Measurements from ENCODE around the gene GAPT.

The GAPT gene

GRCh38 chr5:58491216-58491892 is at the start of gene GAPT:
GAPT (plus strand) TSS chr5:58491435; CDS start chr5:58494537, 3,102 bp downstream.
- H3K27ac ChIP-seq: no peak within 1 kb of the TSS
- DNase-seq (ENCODE audit: low read depth, low spot score): no peak

DNA sequence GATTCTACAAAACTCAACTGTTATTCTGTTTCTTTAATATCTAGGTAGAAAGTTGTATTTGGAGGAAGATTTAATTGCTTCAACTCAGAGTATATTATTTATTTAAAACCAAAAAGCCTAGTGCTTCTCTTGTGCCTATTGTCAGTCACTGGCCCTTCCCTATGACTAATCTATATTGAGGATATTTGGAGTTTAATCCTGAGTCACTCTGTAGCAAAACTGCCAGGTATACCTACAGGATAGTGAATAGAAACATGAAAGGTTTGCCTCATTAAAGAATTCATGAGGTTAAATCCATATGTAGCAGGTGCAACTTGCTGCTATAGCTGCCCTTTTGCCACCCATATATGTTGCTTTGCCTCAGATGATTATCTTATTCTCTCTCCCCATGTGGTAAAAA is 46.4 kb upstream of the GAPT start:
- H3K27ac ChIP-seq: peak overlapping the region; percentile 20
- no peak for DNase-seq (ENCODE audit: low read depth, low spot score)

DNA sequence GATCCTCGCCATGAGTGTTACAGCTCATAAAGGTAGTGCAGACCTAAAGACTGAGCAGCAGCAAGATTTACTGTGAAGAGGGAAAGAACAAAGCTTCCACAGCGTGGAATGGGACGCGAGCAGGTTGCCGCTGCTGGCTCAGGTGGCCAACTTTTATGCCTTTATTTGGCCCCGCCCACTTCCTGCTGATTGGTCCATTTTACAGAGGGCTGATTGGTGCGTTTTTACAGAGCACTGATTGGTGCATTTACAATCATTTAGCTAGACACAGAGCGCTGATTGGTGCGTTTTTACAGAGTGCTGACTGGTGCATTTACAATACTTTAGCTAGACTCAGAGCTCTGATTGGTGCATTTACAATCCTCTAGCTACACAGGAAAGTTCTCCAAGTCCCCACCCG is 45.2 kb upstream of the GAPT start:
- no peak for DNase-seq (ENCODE audit: low read depth, low spot score)
- H3K27ac ChIP-seq: no peak overlapping the region

DNA sequence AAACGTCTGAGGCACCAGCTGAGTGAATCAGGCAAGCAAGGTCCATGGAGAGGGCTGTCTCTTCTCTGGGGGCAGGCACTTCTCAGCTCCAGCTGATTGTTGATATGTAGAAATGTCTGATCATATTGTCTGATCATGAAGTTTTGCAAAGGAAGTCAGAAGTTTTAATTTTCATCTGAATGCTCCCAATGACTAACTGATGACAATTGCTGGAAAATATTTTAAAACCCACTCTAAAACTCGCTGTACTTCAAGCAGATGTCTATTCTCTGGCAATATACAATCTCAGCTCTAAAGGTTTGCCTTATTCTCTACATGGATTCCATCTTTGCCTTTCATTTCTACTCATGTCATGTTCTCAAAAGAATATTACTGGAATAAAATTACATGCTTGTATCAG is 44.0 kb upstream of the GAPT start:
- no peak for DNase-seq (ENCODE audit: low read depth, low spot score)
- H3K27ac ChIP-seq: no peak overlapping the region

DNA sequence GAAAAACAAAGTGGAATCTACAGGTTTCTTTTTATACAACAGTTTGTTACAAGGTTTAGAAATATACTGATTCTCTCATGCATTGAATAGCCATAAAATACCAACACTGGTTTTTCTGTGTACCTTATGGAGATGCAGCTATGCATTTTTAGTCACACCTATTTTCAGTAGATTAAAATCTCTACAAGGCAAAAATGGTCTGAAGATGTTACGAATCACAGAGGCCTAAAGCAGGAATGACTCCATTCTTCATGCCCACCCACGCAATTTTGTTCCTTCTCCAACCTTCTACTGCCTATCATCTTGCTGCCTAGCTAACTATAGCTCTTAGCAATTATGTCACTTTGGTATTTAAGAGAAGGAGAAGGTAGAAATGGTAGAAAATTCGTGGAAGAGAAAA is 41.2 kb upstream of the GAPT start:
- H3K27ac ChIP-seq: peak overlapping the region; percentile 91
- no peak for DNase-seq (ENCODE audit: low read depth, low spot score)

GRCh38 chr5:58450811-58451629 is 40.2 kb upstream of the GAPT start:
- DNase-seq (ENCODE audit: low read depth, low spot score): no peak
- peak overlapping the region; percentile 91 for H3K27ac ChIP-seq

DNA sequence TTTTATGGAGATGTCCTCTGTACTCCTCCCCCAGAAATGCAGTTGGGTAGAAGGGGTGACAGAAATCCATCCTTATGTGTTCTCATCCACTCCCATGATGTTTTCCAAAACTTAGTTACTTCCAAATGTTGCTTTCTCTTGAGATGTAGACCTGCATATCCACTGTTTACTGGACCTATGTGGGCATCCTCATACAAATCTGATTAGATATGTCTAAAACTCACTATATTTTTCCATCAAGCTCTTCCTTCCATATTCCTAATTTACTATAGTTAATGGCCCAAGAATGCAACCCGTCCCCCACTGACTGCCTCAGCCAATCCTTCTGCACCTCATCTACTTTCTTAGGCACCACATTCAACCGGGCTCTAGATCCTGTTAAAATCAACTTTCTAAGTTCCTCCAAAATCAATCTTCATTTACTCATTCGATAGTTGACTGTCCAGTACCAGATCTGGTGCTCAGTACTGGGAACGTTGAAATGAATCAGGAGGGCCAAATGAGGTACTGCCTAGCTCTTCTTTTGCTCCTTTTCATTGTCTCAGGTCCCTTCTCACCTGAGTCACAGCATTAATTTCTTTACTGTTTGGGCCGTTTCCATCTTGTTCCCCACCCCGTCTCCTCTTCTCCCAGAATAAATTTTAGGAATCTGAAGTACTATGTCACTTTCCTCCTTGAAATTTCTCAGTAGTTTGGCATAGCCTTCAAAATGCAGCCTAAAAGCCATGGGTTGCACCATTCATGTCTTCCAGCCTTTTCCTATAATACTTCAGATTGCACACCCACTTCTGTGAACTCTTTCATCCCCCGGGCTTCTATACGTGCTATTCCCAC is 39.3 kb upstream of the GAPT start:
- peak overlapping the region; percentile 91 for H3K27ac ChIP-seq
- no peak for DNase-seq (ENCODE audit: low read depth, low spot score)

- peak overlapping the region; percentile 91 for H3K27ac ChIP-seq
- no peak for DNase-seq (ENCODE audit: low read depth, low spot score)
Observed at GRCh38 chr5:58452566-58453258, 38.5 kb upstream of the GAPT start.

GRCh38 chr5:58453306-58453705 is 37.9 kb upstream of the GAPT start:
- DNase-seq (ENCODE audit: low read depth, low spot score): no peak
- peak overlapping the region; percentile 91 for H3K27ac ChIP-seq

DNA sequence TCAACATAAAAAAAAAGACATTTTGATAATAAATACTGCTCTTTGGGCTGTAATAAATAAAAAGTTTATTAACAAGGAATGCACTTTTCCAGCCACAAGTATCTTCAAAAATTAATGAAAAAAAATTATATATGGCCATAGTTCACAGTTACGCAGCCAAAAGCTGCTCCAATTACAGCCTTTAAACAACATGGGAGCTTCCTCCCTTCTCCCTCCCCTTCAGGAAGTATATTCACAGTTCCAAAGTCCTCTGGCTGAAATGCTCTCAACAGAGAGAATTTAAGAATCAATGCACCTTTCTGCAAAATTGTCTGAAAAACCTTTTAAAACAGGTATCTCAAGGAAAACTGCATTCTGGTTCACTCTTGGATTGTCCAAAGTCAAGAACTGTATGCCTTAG is 37.2 kb upstream of the GAPT start:
- DNase-seq (ENCODE audit: low read depth, low spot score): no peak
- H3K27ac ChIP-seq: peak overlapping the region; percentile 91

DNA sequence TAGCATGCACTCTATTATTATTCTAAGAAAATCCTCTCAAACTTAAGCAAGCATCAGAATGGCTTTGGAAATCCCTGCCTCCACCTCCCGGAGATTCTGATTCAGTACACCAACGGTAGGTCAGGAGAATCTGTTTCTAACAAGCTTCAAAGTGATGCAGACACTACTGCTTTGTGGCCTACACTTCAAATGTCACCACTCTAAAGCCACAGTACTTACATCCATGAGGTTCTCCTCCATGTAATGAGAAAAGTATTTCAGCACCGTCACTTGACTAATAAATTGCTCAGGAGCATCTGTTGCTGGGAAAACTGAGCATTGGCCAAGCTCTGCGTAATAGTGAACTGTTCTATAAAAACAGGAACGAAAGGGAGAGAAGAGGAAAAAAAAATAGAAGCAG is 36.2 kb upstream of the GAPT start:
- peak overlapping the region; percentile 91 for H3K27ac ChIP-seq
- DNase-seq (ENCODE audit: low read depth, low spot score): no peak

- DNase-seq (ENCODE audit: low read depth, low spot score): no peak
- H3K27ac ChIP-seq: peak overlapping the region; percentile 91
Observed at GRCh38 chr5:58455480-58455879, 35.8 kb upstream of the GAPT start.

DNA sequence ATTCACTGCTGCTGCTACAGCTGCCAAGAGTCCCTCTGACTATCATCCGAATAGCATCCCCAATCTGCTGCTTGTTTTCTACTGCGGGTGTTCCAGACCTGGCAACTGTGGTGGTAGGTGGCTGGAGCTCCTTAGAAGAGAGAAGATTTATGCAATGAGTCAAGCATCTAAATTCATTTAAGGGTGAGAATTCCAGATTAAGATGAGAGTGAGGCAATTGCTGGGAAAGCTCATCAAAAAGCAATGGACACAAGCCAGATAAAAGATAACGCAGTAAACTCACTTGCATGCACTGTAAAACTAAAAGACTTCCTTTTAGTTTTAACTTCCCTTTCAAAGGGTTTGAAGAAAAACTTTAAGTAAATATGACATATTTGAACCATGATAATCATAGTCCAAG is 35.2 kb upstream of the GAPT start:
- DNase-seq (ENCODE audit: low read depth, low spot score): no peak
- peak overlapping the region; percentile 91 for H3K27ac ChIP-seq

DNA sequence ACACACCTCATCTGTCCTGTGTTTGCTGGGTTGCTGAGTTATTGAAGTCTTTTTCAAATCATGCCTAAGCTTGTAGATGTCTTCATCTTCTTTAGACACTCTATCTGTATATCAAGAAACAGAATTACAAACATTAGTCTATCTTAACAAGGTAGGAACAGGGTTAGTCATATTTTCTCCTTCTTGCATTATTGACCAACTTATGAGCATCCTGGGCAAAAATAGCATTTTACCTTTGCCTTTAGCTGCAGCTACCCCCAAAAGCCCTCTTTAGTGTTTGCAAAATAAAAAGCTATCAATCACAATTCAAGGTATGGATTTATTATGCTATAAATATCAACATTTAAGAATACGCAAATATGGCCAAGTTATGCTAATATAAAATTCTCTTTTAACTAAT is 34.7 kb upstream of the GAPT start:
- no peak for DNase-seq (ENCODE audit: low read depth, low spot score)
- H3K27ac ChIP-seq: peak overlapping the region; percentile 91

DNA sequence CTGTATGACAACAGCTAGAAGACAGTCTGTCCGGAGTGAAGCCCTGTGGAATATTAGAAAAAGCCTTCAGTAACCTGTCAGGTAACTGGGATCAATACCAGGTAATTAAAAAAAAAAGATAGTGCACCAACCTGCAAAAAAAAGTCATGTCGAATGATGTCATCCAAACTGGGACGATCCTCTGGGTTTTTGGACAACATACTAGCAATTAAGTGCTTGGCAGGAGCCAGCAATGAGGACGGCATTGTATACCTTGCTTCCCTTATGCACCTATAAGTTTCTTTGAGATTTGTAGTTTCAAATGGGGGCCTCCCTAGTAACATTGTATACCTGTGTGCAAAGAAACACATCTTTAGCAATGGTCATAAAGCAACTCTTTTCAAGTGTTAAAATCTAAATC is 34.2 kb upstream of the GAPT start:
- DNase-seq (ENCODE audit: low read depth, low spot score): no peak
- H3K27ac ChIP-seq: peak overlapping the region; percentile 91

DNA sequence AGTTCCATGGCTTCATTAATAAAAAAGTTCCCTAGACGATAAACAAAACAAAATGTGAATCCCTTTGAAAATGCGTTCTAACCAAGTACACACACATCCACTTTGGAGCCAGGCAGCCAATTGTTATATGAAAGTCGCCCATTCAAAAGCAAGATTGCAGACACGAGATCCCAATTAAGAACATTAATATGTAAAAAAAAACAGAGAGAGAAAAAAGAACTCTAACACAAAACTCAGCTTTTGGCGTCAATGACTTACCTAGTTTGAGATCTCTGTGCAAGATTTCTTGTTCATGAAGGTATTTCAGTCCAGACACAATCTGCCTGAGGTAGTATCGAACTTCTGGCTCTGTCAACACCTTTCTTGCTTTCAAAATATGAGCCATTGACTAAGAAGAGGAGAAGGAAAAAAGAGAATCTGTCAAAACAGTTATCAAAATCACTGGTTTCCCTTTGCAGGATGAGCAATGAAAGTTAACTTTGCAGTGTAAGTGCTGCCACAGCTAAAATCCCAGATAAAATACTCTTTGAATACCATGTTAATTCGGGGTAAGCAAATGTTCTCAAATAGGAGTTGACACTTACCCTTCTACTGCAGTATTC is 33.0 kb upstream of the GAPT start:
- peak overlapping the region; percentile 91 for H3K27ac ChIP-seq
- no peak for DNase-seq (ENCODE audit: low read depth, low spot score)

DNA sequence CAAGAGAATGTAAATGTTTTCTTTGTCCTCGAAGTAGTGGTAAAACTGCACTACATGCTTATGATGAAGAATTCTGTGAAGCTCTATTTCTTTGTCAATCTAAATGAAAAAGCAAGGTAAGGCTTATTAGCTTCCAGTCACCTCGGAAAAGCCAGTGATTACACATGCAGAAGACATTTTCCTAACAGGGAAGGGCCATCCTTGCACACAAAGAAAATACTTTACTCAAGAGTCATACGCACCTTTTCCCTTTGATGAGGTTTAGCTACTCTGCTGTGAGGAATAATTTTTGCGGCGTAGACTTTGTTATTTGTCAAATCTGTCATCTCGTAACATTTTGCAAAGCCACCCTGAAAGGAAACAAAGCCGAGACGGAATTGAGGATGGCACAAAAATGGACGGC is 32.5 kb upstream of the GAPT start:
- DNase-seq (ENCODE audit: low read depth, low spot score): no peak
- H3K27ac ChIP-seq: peak overlapping the region; percentile 91

GRCh38 chr5:58459146-58460001 is 31.9 kb upstream of the GAPT start:
- no peak for DNase-seq (ENCODE audit: low read depth, low spot score)
- peak overlapping the region; percentile 91 for H3K27ac ChIP-seq

Measured in epithelial cell of prostate (primary cell).